Retina (tissue), 1 donor: ENCODE data around the gene YIF1A.
A peak's percentile ranks its signal among the peaks of the same experiment; 100 is the strongest.

ENCODE experiments used
- DNase-seq: peaks from one replicate; pipeline ENCODE4 v3.0.0-alpha.2; 2016

YIF1A gene

GRCh38 chr11:66288671-66289547 lies at the start of gene YIF1A:
TSS of gene YIF1A (minus strand) at chr11:66289143. CDS start at chr11:66288985, 158 bp downstream.
- DNase-seq = peak; percentile 97

DNA sequence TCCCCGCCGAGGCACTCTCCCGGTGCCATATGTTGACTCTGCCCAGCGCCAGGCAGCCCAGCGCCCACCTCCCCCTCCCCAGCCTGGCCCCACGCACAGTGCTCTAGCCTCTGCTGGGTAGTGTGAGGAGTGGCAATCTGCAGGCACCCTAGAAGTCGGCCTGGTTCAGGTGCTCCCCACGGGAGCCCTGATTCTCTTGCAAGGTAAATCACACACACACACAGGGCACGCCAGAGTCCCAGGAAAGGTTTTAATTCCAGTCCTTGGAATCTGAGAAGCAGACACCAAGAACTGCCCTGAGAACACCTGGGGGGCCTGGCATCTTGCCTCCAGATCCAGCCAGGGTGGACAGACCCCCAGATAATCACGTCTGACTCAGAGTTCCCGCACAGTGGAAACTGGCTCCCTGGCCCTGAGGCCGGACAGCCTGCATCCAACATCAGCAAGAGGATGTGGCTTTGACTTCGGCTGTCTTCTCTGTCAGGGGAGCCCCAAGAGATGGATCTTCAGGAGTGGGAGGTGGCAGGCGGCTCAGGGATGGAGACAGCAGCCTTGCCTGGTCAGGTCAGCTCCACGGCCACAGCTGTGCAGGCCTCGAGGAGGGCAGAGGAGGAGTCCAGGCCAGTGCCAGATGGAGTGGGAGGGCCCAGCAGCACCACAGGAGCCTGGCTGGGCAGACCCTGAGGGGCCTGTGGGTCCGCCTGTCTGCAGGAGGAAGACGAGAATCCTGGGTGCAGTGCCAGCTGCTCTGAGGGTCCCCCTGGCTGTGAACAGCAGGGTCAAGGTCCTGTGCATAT lies 48.4 kb upstream of the YIF1A start:
- DNase-seq = peak; percentile 42

DNA sequence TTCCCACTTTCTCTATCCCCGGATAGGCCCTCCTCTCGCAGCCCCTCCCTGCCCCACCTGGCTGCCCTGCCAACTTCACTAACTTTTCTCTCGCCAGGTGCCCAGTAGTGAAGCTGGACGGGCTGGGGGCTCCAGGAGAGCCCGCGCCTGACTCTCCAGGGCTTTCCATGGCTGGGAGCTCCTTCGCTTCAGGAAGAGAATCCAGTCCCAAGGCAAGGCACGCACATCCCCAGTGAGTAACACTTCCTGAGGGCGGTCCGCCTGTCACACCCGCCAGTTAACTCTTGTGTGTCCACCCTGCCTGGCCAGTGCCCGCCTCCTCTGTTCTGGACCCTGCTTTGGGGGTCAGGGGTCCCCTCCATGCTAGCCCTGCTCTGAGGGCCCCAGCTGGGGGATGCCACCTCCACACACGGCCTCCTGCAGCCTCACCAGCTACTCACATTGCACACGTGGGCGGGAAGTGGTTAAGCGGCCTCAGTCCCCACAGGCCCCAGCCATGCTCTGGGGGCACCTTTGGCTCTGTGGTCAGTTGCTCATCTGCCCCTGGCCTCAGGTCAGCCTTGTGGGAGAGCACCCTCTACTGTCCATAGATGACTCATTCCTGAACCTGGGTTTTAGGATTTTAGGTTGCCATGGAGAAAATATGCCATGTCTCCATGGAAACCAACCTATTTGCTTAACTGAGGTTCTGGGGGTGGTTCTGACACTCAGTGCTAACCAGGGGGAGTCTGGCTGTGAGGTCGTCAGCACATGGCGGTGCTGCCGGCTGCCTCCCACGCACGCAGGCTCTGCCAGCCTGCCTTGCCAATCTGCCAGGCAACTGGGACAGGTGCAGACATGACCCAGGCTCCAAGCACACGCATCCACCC lies 47.5 kb upstream of the YIF1A start, which contains the start of gene RIN1:
Gene RIN1 (minus strand): TSS at position 201 of the 869 bp plus-strand sequence. CDS start 32 bp downstream, at position 169.
- DNase-seq = peak; percentile 62

- DNase-seq = peak; percentile 56
Observed at GRCh38 chr11:66335531-66336233, 46.7 kb upstream of the YIF1A start.

DNA sequence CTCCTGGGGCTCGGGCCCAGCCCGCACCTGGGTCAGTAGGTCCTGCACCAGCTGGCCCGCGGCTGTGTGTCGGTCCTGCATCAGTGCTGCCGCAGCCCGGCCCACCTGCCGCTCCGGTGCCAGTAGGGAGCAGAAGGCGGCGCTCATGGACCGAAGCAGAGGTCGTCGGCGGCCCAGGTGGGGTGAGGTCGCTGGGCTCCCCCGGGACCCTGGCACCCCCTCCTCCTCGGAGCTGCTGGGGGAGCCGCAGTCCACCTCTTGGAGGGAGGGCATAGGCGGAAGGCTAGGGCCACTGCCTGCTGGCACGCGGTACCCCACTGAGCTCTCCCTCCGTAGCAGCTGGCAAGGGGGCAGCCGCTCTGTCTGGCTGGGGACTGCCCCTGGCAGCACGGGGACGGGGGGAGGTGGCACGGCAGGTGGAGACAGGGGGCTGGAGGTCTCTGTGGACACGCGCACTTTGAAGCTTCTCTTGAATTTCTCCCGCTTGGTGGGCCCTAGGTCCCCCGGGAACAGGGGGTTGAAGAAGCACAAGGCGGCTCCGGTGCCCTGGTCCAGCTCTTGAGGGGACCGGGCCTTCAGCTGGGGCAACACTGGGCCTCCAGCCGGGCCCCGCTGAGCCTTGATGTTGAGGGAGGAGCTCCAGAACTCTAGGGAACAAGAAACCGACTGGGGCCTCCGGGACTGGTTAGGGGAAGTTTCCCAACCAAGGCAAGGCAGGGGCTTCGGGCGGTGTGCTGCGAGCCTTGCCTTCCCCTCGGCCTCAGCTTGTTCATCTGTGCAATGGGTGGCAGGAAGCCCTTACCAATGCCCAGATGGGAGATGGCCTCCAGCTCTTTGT lies 45.9 kb upstream of the YIF1A start:
- no peak for DNase-seq

DNA sequence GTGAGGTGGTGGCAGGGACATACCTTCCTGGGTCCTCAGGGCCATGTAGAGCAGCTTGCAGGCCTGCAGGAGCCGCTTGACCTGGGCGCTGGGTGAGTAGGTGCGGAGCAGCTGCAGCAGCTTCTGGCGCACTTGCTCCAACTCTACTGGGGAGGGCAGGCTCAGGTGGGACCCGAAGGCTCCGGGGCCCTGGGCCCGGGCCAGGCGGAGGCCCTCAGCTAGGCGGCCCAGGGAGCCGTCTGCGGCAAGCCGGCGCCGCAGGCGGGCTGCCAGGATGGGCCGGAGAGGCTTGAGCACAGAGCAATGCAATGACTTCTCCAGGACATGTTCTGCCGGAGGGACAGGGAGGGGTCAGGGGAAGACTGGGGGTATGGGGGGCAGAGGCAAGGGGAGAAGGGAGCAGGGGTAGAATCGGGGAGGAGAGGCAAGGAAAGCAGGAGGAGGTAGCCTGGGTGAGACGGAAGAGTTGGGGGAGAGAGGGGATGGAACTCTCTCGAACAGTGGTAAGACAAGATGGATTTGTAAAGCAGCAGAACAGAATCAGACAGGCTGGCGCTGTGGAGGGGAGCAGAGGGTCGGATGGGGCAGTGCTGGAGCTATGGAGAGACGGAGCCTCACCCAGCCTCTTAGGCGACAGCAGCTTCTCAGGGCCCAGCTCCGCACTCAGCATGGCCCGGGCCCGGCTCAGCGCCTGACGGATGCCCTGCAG lies 45.1 kb upstream of the YIF1A start:
- no peak for DNase-seq

- DNase-seq = no peak
Observed at GRCh38 chr11:66333220-66333877, 44.4 kb upstream of the YIF1A start.

- DNase-seq = no peak
Observed at GRCh38 chr11:66332371-66333219, 43.7 kb upstream of the YIF1A start.

DNA sequence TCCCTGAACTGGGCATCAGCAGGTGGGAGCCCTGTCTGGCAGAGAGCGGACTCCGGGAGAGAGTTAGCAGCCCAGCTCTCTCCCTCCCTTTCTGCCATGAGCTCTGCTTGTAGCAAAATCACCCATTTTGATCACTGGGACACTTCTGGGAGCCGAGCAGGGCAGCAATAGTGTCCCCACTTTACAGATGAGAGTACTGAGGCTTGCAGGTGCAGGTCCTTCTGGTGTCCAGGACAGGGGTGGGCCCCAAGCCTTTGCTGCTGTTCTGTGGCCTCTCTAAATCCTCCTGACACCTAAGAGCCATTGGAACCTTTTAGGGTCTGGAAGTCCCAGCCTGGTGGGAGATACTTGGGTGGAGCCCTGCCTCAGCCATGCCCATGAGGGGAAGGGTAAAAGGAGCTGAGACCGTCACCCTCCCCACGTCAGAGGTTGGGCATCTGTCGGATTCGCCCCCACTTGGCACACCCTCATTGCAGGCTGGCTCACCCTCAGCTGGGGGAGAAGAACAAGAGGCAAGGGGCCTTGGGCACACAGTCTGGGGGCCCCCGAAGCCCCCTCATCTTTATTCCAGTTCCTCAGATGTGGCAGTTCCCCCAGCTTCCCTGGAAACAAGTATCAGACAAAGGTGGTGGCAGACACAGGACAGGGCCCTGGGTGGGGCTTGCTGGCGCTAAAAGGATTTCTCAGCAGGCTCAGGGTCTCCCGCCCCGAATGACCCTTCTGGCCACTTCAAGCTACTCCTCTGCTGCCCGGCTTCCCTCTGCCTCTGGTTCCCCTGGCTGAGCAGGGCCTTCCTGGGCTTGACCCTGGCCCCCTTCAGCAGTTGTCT lies 42.8 kb upstream of the YIF1A start:
- DNase-seq = no peak

DNA sequence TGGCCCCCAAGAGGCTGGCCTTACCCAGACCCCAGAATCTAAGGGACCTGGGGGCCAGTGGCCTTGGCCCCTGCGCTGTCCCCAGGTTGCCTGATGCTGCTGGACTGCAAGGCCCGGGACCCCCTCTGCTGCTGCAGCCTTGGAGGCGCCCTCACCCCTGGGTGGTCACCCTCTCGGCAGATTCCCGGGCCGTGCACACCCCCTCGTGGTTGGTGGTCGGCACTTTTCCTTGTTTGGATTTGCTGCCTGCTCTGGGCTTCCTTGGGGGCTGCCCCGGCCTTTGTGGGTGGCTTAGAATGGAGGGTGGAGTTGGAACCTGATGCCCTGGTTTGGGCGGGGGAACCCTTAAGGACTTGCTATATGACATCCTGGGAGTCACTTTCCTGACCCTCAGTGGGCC lies 42.0 kb upstream of the YIF1A start:
- DNase-seq = no peak

GRCh38 chr11:66329165-66329673 lies 40.3 kb upstream of the YIF1A start:
- no peak for DNase-seq

DNA sequence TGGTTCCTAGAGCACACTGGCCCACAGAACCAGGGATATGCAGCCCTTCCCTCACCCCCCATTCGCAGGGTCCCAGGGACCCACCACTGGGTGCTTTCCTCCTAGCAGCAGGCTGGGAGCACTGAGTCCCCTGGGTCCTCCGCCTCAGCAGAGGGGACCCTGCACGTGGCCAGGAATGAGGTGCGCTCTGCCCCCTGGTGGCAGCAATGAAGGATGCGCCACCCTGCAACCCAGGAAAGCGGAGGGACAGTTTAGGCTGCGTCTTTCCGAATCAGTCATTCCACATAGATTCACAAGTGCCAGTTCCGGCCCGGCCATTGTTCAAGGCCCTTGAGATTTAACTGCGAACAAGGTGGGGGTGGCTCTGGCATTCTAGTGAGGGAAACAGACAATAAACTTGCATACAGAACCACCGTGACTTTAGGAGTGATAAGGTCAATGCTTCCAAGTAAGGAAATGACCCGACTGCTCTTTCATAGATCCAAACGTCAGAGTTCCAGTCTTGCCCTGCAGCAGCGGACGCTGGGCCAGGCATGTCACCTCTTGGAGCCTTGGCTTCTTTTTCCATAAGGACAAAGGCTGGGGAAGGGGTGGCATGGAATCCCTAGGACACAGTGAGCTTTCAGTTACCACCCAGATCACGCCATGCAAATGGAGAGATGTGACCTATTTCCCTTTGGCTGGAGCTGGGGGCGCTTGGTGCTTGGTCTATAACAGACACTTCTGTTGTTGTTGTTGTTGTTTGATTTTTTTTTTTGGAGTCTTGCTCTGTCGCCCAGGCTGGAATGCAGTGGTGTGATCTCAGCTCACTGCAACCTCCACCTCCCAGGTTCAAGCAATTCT lies 39.6 kb upstream of the YIF1A start:
- DNase-seq = peak; percentile 93

DNA sequence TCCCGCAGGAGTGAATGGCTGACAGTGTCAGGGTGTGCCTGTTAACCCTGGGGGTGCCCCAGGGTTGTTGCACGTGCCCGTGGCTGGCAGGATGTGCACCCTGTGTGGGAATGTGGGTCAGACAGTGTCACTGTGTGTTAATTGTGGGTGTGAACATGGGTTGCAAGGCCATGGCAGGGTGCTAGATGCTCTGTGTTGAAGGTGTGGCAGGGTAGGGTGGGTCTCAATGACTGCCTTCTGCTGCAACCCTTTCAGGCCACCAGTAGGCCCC lies 39.0 kb upstream of the YIF1A start:
- DNase-seq = no peak

GRCh38 chr11:66327171-66328030 lies 38.5 kb upstream of the YIF1A start:
- DNase-seq = no peak

DNA sequence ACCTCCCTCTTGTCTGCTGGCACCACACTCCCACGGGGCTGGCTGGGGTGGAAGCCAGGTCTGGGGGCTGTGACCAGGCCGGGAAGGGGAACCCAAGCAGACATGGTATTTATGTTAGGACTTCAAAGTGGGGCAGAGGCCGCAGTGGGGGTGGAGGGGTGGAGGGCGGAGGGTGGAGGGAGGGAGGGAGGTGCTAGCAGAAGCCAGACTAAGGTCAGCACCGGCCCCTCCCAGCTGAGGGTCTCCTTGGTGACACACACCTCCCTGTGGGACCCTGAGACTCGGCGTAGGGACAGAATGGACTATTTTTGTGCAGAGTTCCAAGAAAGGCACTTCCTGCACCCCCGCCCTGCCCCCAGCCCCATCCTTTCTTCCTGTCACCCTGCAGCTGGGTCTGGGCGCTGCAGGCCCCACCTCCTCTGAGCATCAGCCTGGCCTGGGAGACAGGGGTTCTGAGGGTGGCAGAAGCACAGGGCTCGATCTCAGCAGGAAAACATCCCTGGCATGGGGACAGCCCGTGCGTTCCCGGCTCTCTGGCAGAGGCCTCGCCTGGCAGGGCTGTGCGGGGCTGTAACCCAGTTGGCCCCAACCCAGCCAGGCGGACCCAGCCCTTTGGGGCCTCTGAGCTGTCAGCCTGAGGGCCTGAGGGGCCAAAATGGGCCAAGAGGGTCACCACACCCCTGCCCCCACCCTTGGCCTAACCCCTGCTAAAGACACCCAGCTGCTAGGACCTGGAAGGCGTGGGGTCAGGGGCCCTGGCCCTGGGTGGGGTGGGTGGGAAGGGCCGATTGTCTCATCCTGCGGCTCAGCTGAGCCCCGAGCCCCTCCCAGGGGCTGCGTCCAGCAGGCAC lies 37.5 kb upstream of the YIF1A start:
- peak; percentile 58 for DNase-seq
